IPS-15b (cell line): ENCODE measurements around the gene MBD5.

Experiments used
- H3K27me3 ChIP-seq: one replicate; pipeline ENCODE4 v1.6.1; 2013; ENCODE audit warnings: low read length; ENCODE audit not compliant: control insufficient read depth, insufficient read depth
- H3K36me3 ChIP-seq: one replicate; pipeline ENCODE4 v1.6.1; 2013; ENCODE audit warnings: low read length; ENCODE audit not compliant: control insufficient read depth, insufficient read depth
- H3K4me1 ChIP-seq: one replicate; pipeline ENCODE4 v1.6.1; 2013; ENCODE audit warnings: mild to moderate bottlenecking, low read length; ENCODE audit not compliant: control insufficient read depth, insufficient read depth
- H3K4me3 ChIP-seq: one replicate; pipeline ENCODE4 v1.5.1; 2013; ENCODE audit warnings: low read depth, low read length
- H3K9ac ChIP-seq: one replicate; pipeline ENCODE4 v1.6.1; 2013; ENCODE audit warnings: low read depth, mild to moderate bottlenecking, low read length
- H3K9me3 ChIP-seq: one replicate; pipeline ENCODE4 v1.6.1; 2013; ENCODE audit warnings: mild to moderate bottlenecking, low read length; ENCODE audit not compliant: control insufficient read depth, insufficient read depth

Gene MBD5

DNA sequence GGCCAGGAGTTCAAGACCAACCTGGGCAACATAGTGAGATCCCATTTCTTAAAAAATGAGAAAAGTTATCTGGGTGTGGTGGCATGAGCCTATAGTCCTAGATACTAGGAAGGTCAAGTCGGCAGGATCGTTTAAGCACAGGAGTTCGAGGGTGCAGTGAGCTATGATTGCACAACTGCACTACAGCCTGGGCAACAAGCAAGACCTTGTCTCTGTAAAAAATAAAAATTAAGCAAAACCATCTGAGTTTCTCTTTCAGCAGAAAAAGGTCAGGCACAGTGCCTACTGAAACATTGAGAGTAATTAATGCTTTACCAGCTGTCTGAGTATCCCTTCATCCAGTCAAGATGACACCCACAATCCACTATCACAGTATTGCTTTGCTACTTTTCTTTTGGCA lies 258.3 kb downstream of the MBD5 start:
- H3K4me1 ChIP-seq: no peaks in the 10 kb centered on the region
- no peak overlapping the region for H3K4me3 ChIP-seq
- H3K27me3 ChIP-seq: no peaks in the 10 kb centered on the region
- H3K9ac ChIP-seq: no peak overlapping the region
- no peaks in the 10 kb centered on the region for H3K9me3 ChIP-seq
- no peaks in the 10 kb centered on the region for H3K36me3 ChIP-seq

DNA sequence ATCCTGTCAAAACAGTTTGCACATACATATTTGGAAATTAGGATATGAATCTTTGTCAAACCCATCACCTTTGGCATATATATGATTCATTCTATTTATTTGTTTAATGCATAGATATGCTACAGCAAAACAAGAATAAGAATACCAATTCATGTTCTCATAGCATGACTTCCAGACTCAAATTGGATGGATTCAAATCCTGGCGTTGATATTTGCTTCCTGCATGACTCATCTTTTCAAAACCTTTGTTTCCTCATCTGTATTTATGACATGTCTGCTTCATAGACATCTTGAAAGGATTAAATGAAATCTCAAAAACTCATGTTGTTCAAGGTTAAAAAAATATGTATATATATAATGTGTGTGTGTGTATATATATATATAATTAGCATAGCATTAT lies 261.3 kb downstream of the MBD5 start:
- H3K4me1 ChIP-seq: no peaks in the 10 kb centered on the region
- H3K9me3 ChIP-seq: no peaks in the 10 kb centered on the region

DNA sequence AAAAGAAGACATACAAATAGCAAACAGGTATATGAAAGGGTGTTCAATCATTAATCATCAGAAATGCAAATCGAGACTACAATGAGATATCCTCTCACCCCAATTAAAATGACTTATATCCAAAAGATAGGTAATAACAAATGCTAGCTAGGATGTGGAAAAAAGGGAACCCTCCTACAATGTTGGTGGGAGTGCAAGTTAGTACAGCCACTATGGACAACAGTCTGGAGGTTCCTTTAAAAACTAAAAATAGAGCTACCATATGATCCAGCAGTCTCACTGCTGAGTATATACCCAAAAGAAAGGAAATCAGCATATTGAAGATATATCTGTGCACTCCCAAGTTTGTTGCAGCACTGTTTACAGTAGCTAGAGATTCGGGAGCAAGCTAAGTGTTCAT lies 271.5 kb downstream of the MBD5 start:
- H3K9ac ChIP-seq: no peak overlapping the region
- H3K27me3 ChIP-seq: no peaks in the 10 kb centered on the region
- H3K4me3 ChIP-seq: no peak overlapping the region
- no peaks in the 10 kb centered on the region for H3K4me1 ChIP-seq
- no peaks in the 10 kb centered on the region for H3K9me3 ChIP-seq
- no peaks in the 10 kb centered on the region for H3K36me3 ChIP-seq

More for the DNA sequence above, 261.3 kb downstream of the MBD5 start:
- Histone ChIP-seq H3K4me3 (no peak overlapping the region), H3K9ac (no peak overlapping the region), H3K36me3 (no peaks in the 10 kb centered on the region), H3K27me3 (no peaks in the 10 kb centered on the region)

DNA sequence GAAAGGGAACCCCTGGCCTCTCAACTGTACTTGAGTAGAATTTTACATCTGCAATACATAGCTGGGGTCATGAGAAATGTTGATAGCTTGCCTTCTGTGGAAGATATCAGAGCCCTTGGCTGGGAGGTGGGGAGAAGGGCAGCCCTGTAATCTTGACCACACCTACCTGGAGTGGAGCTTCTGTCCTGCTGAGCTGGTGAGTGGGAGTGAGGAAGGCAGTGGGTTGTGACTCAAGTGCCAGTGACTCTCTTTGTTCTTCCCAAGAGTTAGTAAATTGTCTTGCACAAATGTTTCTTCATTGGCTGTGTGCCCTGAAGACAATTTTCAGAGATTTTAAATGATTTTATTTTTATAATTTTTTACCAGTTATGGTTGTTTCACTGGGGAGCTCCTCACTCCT lies 277.3 kb downstream of the MBD5 start:
- no peaks in the 10 kb centered on the region for H3K9me3 ChIP-seq

DNA sequence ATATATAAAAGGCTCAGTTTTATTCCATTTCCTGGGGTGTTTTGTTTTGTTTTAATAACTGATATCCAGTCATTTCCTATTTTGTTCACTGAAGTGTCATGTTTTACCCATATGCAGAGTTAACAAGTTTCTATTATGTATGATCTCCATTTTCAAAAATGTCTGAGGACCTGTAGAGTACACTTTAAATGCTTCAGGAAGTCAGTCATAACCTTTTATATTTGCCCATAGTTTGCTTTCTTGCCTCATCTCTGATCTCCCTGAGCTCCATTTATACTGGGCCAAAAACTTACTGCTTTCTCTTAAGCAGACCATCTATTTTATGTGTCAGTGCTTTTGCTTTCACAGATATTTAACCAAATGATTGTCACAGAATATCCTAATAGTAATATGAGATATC lies 278.7 kb downstream of the MBD5 start:
- no peak overlapping the region for H3K9ac ChIP-seq
- H3K36me3 ChIP-seq: no peaks in the 10 kb centered on the region
- H3K9me3 ChIP-seq: no peaks in the 10 kb centered on the region
- no peaks in the 10 kb centered on the region for H3K27me3 ChIP-seq
- peaks cover 15% of the 10 kb centered on the region for H3K4me1 ChIP-seq
- H3K4me3 ChIP-seq: no peak overlapping the region

More for the DNA sequence above, 277.3 kb downstream of the MBD5 start:
- no peak overlapping the region for H3K9ac ChIP-seq
- H3K27me3 ChIP-seq: no peaks in the 10 kb centered on the region
- peaks cover 5% of the 10 kb centered on the region for H3K4me1 ChIP-seq
- no peak overlapping the region for H3K4me3 ChIP-seq
- H3K36me3 ChIP-seq: no peaks in the 10 kb centered on the region

DNA sequence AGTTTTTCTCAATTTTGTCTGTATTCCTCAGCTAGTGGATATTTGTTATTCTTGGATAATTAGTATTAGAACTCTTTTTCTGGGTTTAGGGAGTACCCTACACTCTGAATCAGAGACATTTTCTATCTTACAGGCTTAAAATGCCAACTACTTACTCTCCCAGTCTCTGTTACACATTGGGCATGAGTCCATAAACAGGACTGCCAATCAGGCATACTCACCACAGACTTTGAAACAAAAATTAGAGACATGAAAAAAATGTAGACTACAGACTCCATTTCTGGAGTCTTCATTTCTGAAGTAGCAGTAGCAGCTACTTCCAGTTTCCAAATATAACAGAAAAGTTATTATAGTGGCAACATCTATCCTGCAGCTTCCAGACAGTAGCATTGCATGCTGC lies 279.7 kb downstream of the MBD5 start:
- H3K9ac ChIP-seq: no peak overlapping the region
- H3K4me3 ChIP-seq: no peak overlapping the region
- no peaks in the 10 kb centered on the region for H3K36me3 ChIP-seq
- no peaks in the 10 kb centered on the region for H3K27me3 ChIP-seq
- no peaks in the 10 kb centered on the region for H3K9me3 ChIP-seq
- H3K4me1 ChIP-seq: peaks cover 20% of the 10 kb centered on the region

DNA sequence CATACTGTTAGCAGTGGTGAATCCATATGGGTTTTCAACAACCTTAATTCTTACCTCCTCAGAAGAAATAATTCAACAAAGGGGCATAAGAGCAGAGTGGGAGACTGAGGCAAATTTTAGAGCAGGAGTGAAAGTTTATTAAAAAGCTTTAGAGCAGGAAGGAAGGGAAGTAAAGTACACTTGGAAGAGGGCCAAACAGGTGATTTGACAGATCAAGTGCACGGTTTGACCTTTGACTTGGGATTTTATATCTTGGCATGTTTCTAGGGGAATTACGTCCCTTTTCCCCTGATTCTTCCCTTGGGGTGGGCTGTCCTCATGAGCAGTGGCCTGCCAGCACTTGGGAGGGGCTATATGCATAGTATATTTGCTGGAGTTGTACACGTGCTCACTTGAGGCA lies 280.5 kb downstream of the MBD5 start:
- H3K4me3 ChIP-seq: no peak overlapping the region
- H3K27me3 ChIP-seq: no peaks in the 10 kb centered on the region
- no peaks in the 10 kb centered on the region for H3K36me3 ChIP-seq
- no peak overlapping the region for H3K9ac ChIP-seq
- peaks cover 21% of the 10 kb centered on the region for H3K4me1 ChIP-seq
- no peaks in the 10 kb centered on the region for H3K9me3 ChIP-seq

DNA sequence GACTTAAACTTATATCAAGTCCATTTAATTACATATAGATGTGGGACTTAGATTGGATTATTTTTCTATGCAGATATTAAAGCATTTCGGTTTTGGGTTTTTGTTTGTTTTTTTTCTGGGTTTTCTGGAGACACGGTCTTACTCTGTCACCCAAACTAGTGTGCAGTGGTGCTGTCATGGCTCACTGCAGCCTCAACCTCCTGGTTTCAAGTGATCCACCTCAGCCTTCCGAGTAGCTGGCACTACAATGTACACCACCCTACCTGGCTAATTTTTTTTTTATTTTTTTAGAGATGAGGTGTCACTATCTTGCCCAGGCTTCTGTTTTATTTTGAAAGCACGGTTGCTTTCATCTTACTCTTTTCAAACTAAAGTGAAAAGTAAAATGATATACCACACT lies 281.6 kb downstream of the MBD5 start:
- Histone ChIP-seq H3K36me3 (no peaks in the 10 kb centered on the region), H3K4me1 (peaks cover 21% of the 10 kb centered on the region), H3K27me3 (no peaks in the 10 kb centered on the region), H3K9me3 (no peaks in the 10 kb centered on the region), H3K4me3 (no peak overlapping the region), H3K9ac (no peak overlapping the region)

DNA sequence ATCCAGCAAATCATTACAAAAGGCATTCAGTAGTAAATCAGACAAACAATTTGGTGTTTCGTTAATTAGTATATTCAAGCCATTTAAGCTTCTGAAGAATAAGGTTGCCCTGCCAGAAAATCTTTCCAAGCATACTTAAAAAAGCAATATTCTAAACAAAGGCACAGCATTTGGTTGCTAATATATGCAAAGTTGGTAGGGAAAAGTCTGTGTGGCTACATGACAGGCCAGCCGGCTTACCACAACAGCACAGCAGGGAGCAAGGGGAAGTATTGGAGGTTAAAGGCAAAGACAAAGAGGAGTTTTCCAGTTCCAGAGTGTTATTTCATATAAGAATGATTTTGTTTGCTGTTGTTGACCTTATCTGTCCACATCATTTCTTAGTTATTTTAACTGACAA lies 282.3 kb downstream of the MBD5 start:
- H3K4me3 ChIP-seq: no peak overlapping the region
- H3K27me3 ChIP-seq: no peaks in the 10 kb centered on the region

DNA sequence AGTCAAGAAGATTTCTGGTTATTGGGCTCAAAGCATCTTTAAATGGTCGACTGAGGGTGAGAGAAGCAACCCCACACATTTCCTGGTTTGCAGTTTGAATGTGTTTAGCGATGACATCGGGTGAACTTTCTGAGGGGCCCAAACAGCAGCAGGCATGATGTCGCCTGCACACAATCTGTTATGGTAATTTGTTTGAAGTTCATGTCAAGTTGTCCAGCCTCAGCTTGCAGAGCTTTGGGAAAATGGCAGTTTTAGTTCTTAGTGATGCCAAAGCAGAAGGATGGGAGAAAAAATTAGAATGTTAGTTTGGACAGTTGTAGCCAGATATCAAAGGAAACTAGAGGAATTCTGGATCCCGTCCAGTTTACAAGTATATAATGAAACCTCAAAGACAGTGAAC lies 284.6 kb downstream of the MBD5 start:
- Histone ChIP-seq H3K36me3 (no peaks in the 10 kb centered on the region), H3K9me3 (no peaks in the 10 kb centered on the region)

More for the DNA sequence above, 282.3 kb downstream of the MBD5 start:
- Histone ChIP-seq H3K9ac (no peak overlapping the region), H3K4me1 (peaks cover 19% of the 10 kb centered on the region), H3K9me3 (no peaks in the 10 kb centered on the region), H3K36me3 (no peaks in the 10 kb centered on the region)

DNA sequence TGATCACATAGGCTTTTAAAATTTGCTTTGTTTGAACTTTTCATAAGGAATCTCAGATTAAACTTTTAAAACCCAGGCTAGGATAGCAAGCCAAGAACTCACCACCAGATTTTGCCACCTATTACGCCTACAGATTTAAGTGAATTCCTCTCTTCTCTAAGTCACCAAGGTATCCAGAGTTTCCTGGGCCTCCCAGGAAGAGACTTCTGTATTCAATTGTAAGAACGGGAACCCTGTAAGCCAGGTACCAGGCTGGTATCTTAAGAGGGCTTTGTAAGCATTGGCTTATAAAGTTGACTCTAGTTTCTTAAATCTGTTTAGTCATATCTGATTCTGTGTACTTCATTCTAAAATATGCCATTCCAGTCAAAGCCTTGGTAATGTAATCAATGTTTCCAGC lies 285.1 kb downstream of the MBD5 start:
- no peaks in the 10 kb centered on the region for H3K27me3 ChIP-seq
- H3K9ac ChIP-seq: no peak overlapping the region
- H3K4me1 ChIP-seq: peaks cover 19% of the 10 kb centered on the region
- H3K36me3 ChIP-seq: no peaks in the 10 kb centered on the region
- H3K4me3 ChIP-seq: no peak overlapping the region
- H3K9me3 ChIP-seq: no peaks in the 10 kb centered on the region

More for the DNA sequence above, 284.6 kb downstream of the MBD5 start:
- H3K4me1 ChIP-seq: peaks cover 19% of the 10 kb centered on the region
- no peak overlapping the region for H3K4me3 ChIP-seq
- H3K27me3 ChIP-seq: no peaks in the 10 kb centered on the region
- H3K9ac ChIP-seq: no peak overlapping the region

DNA sequence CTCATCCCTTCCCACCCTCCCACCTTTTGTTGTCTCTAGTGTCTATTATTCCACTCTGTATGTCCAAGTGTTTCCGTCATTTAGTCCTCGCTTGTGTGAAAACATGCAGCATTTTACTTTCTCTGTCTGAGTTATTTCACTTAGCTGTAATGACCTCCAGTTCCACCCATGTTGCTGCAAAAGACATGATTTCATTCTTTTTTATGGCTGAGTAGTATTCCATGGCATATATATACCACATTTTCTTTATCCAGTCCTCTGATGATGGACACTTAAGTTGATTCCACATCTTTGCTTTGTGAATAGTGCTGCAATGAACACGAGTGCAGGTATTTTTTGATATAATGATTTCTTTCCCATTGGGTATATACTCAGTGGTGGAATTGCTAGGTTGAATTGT lies 296.7 kb downstream of the MBD5 start:
- no peak overlapping the region for H3K9ac ChIP-seq

DNA sequence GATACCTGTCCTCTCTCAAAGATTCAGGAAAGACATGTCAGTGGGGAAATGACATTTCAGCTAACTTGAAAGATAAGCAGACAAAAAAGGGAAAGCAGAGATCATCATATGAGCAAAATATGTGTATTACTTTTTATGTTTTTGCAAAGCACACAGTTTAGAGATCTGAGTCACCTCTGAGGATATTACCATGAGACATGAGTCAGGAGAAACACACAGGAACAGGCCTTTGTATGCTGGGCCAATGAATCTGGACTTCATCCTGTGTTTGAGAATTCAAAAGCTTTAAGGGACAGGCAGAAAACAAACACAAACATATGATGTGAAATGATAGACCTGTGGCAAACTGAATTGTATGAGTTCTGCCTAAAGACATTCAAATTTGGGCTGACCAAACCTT lies 317.6 kb downstream of the MBD5 start:
- H3K4me1 ChIP-seq: no peaks in the 10 kb centered on the region
- H3K27me3 ChIP-seq: no peaks in the 10 kb centered on the region
- H3K9ac ChIP-seq: no peak overlapping the region
- no peak overlapping the region for H3K4me3 ChIP-seq
- H3K9me3 ChIP-seq: no peaks in the 10 kb centered on the region
- H3K36me3 ChIP-seq: no peaks in the 10 kb centered on the region

More for the DNA sequence above, 296.7 kb downstream of the MBD5 start:
- no peak overlapping the region for H3K4me3 ChIP-seq
- no peaks in the 10 kb centered on the region for H3K27me3 ChIP-seq
- no peaks in the 10 kb centered on the region for H3K36me3 ChIP-seq
- no peaks in the 10 kb centered on the region for H3K4me1 ChIP-seq
- H3K9me3 ChIP-seq: no peaks in the 10 kb centered on the region
